ENCODE results near the gene ASXL1.

DNA sequence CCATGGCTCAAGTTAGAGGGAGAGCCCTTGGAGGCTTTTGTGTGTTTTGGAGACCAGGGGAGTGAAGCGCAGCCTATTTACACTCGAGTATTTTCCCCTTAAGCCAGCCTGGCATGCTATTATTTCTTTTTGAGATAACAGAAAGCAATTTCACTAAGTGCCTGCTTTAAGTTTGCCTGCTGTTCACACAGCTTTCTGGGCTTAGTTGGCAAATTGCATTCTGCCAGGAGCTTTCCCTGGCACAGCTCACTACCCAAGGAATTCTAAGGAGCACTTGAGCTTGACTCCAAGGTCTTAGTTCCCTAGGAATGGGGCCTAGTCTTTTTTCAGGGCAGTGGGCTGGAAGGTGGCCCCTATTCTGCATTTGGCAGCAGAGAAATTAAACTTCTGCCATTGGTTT is 19.0 kb upstream of the ASXL1 start:
- TF ChIP-seq, protein P1, sequence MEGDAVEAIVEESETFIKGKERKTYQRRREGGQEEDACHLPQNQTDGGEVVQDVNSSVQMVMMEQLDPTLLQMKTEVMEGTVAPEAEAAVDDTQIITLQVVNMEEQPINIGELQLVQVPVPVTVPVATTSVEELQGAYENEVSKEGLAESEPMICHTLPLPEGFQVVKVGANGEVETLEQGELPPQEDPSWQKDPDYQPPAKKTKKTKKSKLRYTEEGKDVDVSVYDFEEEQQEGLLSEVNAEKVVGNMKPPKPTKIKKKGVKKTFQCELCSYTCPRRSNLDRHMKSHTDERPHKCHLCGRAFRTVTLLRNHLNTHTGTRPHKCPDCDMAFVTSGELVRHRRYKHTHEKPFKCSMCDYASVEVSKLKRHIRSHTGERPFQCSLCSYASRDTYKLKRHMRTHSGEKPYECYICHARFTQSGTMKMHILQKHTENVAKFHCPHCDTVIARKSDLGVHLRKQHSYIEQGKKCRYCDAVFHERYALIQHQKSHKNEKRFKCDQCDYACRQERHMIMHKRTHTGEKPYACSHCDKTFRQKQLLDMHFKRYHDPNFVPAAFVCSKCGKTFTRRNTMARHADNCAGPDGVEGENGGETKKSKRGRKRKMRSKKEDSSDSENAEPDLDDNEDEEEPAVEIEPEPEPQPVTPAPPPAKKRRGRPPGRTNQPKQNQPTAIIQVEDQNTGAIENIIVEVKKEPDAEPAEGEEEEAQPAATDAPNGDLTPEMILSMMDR (IDR thresholded peaks at IDR 0.05) = no peak
- no peak for TF ChIP-seq POLR2A (IDR thresholded peaks at IDR 0.05)

Measured in ovary (tissue), 3 donors.